ENCODE measurements around the gene ARHGAP28.

- TF ChIP-seq MLX (CRISPR knock-in tag; IDR thresholded peaks at IDR 0.05), result no peak
- TF ChIP-seq ZFX (CRISPR knock-in tag; IDR thresholded peaks at IDR 0.05; ENCODE audit: low read depth), result no peak
These were observed 1.1 kb downstream of the ARHGAP28 start for GRCh38 chr18:6730416-6731221.

Data from HepG2 (cell line).